Epithelial cell of proximal tubule (primary cell): ENCODE data around the gene MEGF11. TPM values are rescaled to one million over a fixed set of nuclear protein-coding genes. Genes with fewer than 3 reads are reported as not detected.

Experiments used
- DNase-seq: peaks from one replicate; pipeline ENCODE4 v3.0.0-alpha.2; 2011; ENCODE audit warnings: low read depth
- H3K4me3 ChIP-seq: 2 replicates; pipeline ENCODE4 v1.5.1; 2011; ENCODE audit warnings: low read depth, mild to moderate bottlenecking, low read length
- CTCF ChIP-seq: conservative IDR thresholded peaks from 2 replicates; pipeline ENCODE4 v1.5.1; 2012; ENCODE audit warnings: low read depth, mild to moderate bottlenecking, low read length
- total RNA-seq: library from RNA; depleted of rRNA; stranded (reverse); fragments of >200 nt; gene quantifications from 2 replicates; pipeline ENCODE4 v1.2.3, GENCODE V29; 2015

The MEGF11 gene
- total RNA-seq, 1 donor from 2014 or later = 3.7 TPM

- H3K4me3 ChIP-seq = no peak overlapping the region
- TF ChIP-seq CTCF = no peak
- no peak for DNase-seq
Measured at GRCh38 chr15:66075947-66076346, 177.6 kb downstream of the MEGF11 start.

- H3K4me3 ChIP-seq = no peak overlapping the region
- TF ChIP-seq CTCF = no peak
- DNase-seq = no peak
Measured at GRCh38 chr15:66072616-66073361, 180.8 kb downstream of the MEGF11 start.

GRCh38 chr15:66071921-66072295 is 181.6 kb downstream of the MEGF11 start:
- no peak for TF ChIP-seq CTCF
- no peak overlapping the region for H3K4me3 ChIP-seq
- no peak for DNase-seq

GRCh38 chr15:66071160-66071920 is 182.2 kb downstream of the MEGF11 start:
- no peak for DNase-seq
- TF ChIP-seq CTCF = no peak
- H3K4me3 ChIP-seq = no peak overlapping the region

GRCh38 chr15:66070220-66070934 is 183.2 kb downstream of the MEGF11 start:
- H3K4me3 ChIP-seq = no peak overlapping the region
- no peak for DNase-seq
- TF ChIP-seq CTCF = no peak

GRCh38 chr15:66069751-66070150 is 183.8 kb downstream of the MEGF11 start:
- no peak for DNase-seq
- no peak for TF ChIP-seq CTCF
- H3K4me3 ChIP-seq = no peak overlapping the region
